HG02885 (cell line): ENCODE measurements around the gene RGPD5.
"Not testable (repeated sequence)": the region's sequence is repeated elsewhere in the genome, so short reads cannot be mapped to it uniquely, and the experiment has no call there.

ENCODE experiments used
- ATAC-seq: cut with Tn5 transposase; IDR thresholded peaks from one replicate; pipeline ENCODE4 v1.9.1; 2021; ENCODE audit warnings: mild to moderate bottlenecking; ENCODE audit not compliant: unreplicated experiment, poor library complexity

The RGPD5 gene

GRCh38 chr2:109794074-109794737 is at the start of gene RGPD5:
Gene RGPD5, plus strand, starts transcription at chr2:109794305. Its CDS starts 161 bp downstream, at chr2:109794466.
- peak; percentile 99 for ATAC-seq

GRCh38 chr2:109751572-109751971 is 42.5 kb upstream of the RGPD5 start:
- ATAC-seq = not testable (repeated sequence)

- not testable (repeated sequence) for ATAC-seq
These were observed 36.8 kb upstream of the RGPD5 start for GRCh38 chr2:109757163-109757824.

- peak; percentile 40 for ATAC-seq
These were observed 33.7 kb upstream of the RGPD5 start for GRCh38 chr2:109760265-109761042.

GRCh38 chr2:109761043-109761454 is 33.1 kb upstream of the RGPD5 start:
- peak; percentile 7 for ATAC-seq

GRCh38 chr2:109761976-109762375 is 32.1 kb upstream of the RGPD5 start:
- peak; percentile 34 for ATAC-seq

GRCh38 chr2:109766074-109766473 is 28.0 kb upstream of the RGPD5 start:
- ATAC-seq = not testable (repeated sequence)

- not testable (repeated sequence) for ATAC-seq
These were observed 27.1 kb upstream of the RGPD5 start for GRCh38 chr2:109766886-109767578.

GRCh38 chr2:109768934-109769333 is 25.2 kb upstream of the RGPD5 start:
- not testable (repeated sequence) for ATAC-seq

GRCh38 chr2:109779118-109779517 is 15.0 kb upstream of the RGPD5 start:
- ATAC-seq = not testable (repeated sequence)

GRCh38 chr2:109781147-109781816 is 12.8 kb upstream of the RGPD5 start:
- ATAC-seq = not testable (repeated sequence)

GRCh38 chr2:109782446-109782993 is 11.6 kb upstream of the RGPD5 start:
- ATAC-seq = not testable (repeated sequence)

GRCh38 chr2:109791530-109792279 is 2.4 kb upstream of the RGPD5 start:
- not testable (repeated sequence) for ATAC-seq

- peak; percentile 55 for ATAC-seq
These were observed 1.4 kb upstream of the RGPD5 start for GRCh38 chr2:109792659-109793058.

- peak; percentile 89 for ATAC-seq
These were observed 77.1 kb downstream of the RGPD5 start for GRCh38 chr2:109871129-109871751.

- not testable (repeated sequence) for ATAC-seq
These were observed 82.5 kb downstream of the RGPD5 start for GRCh38 chr2:109876625-109877024.

GRCh38 chr2:109882112-109882511 is 88.0 kb downstream of the RGPD5 start:
- ATAC-seq = not testable (repeated sequence)

GRCh38 chr2:109888414-109888813 is 94.3 kb downstream of the RGPD5 start:
- ATAC-seq = not testable (repeated sequence)
